Heart right ventricle (tissue), 16 donors: ENCODE results near the gene FBXO44. TPM values are rescaled to one million over a fixed set of nuclear protein-coding genes. Genes with fewer than 3 reads are reported as not detected.
A peak's percentile ranks its signal among the peaks of the same experiment; 100 is the strongest.

ENCODE experiments used
- ATAC-seq, 8 donors: fragments of 200-7000 bp; cut with Tn5 transposase; one replicate each; pipeline ENCODE4 v1.9.1; 2020; ENCODE audit warnings: mild to moderate bottlenecking in 8 of 8, moderate library complexity in 8 of 8, moderate number of reproducible peaks in 1 of 8
- DNase-seq, 2 donors: peaks; one replicate each; pipeline ENCODE4 v3.0.0-alpha.2; 2020
- H3K27ac ChIP-seq, 10 donors: fragments of 200-600 bp; sonication (generic) in 2 of 10; one replicate each; pipeline versions ENCODE4 v1.5.0 to v1.8.0; 2020 to 2022; ENCODE audit warnings: mild to moderate bottlenecking in 3 of 10
- H3K27me3 ChIP-seq, 7 donors: fragments of 200-600 bp; one replicate each; pipeline ENCODE4 v1.8.0; 2021 to 2022; ENCODE audit warnings: mild to moderate bottlenecking in 2 of 7
- H3K36me3 ChIP-seq, 9 donors: fragments of 200-600 bp; sonication (generic) in 1 of 9; one replicate each; pipeline versions ENCODE4 v1.5.0 to v1.8.0; 2020 to 2022; ENCODE audit warnings: mild to moderate bottlenecking in 2 of 9
- H3K4me1 ChIP-seq, 9 donors: fragments of 200-600 bp; sonication (generic) in 1 of 9; one replicate each; pipeline versions ENCODE4 v1.5.0 to v1.8.0; 2020 to 2022; ENCODE audit warnings: mild to moderate bottlenecking in 4 of 9
- H3K4me3 ChIP-seq, 10 donors: fragments of 200-600 bp; sonication (generic) in 2 of 10; one replicate each; pipeline versions ENCODE4 v1.5.0 to v1.8.0; 2020 to 2022; ENCODE audit warnings: mild to moderate bottlenecking in 7 of 10, moderate library complexity in 2 of 10
- H3K9me3 ChIP-seq, 11 donors: fragments of 200-600 bp in 10 of 11; sonication (generic) in 2 of 11; one replicate each; pipeline versions ENCODE4 v1.5.0 to v1.8.0; 2013 to 2022; ENCODE audit warnings: mild to moderate bottlenecking in 2 of 11, control low read depth in 1 of 11, moderate library complexity in 1 of 11
- WGBS, 2 donors: extraction: QIAGEN DNeasy Blood & Tissue Kit; methylation state at CpG; one replicate each; pipeline ENCODE4 v1.1.7; 2013; ENCODE audit warnings: inconsistent platforms in 1 of 2; 5-methylcytosine and 5-hydroxymethylcytosine counted together
- intact Hi-C, 10 donors: fragments of 100-400 bp; cut with DNase I; formaldehyde crosslinking; loops; one replicate each; pipeline versions ENCODE4 v1.11.1 to v1.14.2; 2022
- polyA plus RNA-seq, 2 donors: library from polyadenylated mRNA; stranded (reverse); fragments of 200-250 nt; gene quantifications; one replicate each; pipeline ENCODE4 v1.2.3, GENCODE V29; 2013
- total RNA-seq, 10 donors: library from RNA; stranded (reverse); fragmentation: NEBNext Ultra II Directional in 3 of 10; extraction: Animal tissue kit (Norgen Biotek cat#: 25700) in 3 of 10; gene quantifications; one replicate each; pipeline versions ENCODE4 v1.2.1 to v1.2.4, GENCODE V29; 2021 to 2023
- TF ChIP-seq, protein P1 (sequence below), 9 donors: fragments of 200-600 bp; sonication (generic) in 2 of 9; IDR thresholded peaks; one replicate each; pipeline versions ENCODE4 v1.5.0 to v1.8.0; 2021 to 2022; ENCODE audit warnings: antibody characterized with exemption in 9 of 9, mild to moderate bottlenecking in 5 of 9, moderate library complexity in 1 of 9
- donor health status: Arrhythmogenic right ventricular cardiomyopathy.
- donor health status: ischemic (EF 13 %, LVEDD 7.1; RV severe dilation, severe dysfunction).
- donor health status: healthy with polysubstance abuse.
- donor health status: DM: no; HTN: yes; CAD: no.
- donor health status: DM: no; HTN: no; CAD: no.
- donor health status: ischemic (EF 25% LVEDD 6.9; RV normal size, moderate dysfunction).
- donor health status: ischemic (EF 25% LVEDD 5.7; RV mildly dilated, moderate dysfunction).
- donor health status: healthy.
- donor health status: DM: yes; HTN: yes; CAD: no.
- donor health status: Ischemic cardiomyopathy.
- donor health status: ischemic (EF 35%, LVEDD 5.7; RV mildly dilated, moderate dysfunction).
- donor health status: nonischemic (EF 11% LVEDD 7.7; RV severe dilation, severe dysfunction).
- donor health status: DM: yes; HTN: yes; CAD: no.
- donor health status: PGD.
- donor health status: ischemic (EF 29% LVEDD 5.4; RV normal size, mild dysfunction).
- donor health status: nonischemic (EF 23%, LVEDD 6.1; RV moderate dilation, normal function).

Gene FBXO44
- total and polyA plus RNA-seq, 12 donors = 10.1 to 28.2 (median 15.8) TPM

DNA sequence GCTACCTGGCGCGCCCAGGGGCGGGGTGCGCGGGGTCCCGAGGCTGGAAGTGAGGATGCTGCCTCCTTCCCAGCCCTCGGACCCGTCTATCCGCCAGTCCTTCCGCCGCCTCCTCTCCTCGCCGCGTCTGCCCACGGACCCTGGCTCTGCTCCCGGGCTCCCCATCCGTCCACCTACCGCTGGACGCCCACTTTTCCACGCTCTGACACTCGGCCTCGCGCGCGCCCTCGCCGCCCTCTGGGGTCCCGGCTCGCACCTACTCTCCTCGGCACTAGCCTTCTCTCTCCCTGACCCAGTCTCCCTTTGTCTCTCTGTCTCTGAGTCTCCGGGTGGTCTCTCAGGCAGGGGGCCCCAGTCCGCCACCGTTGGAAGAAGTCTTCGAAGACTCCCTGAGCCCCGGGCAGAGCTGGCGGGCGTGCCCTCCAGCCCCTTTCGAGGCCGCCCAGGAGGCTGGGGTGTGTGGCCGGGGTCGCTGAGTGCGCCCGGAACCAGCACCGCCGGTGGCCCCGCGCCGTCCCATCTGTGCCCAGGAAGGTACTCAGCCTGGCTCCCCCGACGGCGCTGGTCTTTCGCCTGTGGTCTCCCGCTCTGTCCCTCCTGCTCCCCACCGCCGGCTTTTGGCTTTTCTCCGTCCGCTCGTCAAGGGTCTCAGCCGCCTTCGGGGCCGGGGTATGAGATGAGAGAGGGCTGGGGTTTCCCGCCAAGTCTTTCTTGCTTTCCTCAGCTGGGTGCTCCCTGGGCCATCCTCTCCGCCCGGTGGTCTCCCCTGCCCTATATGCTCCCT is 37.4 kb downstream of the FBXO44 start:
- DNase-seq (no peak), ATAC-seq (no peak)
- H3K27ac ChIP-seq = no peak overlapping the region
- H3K36me3 ChIP-seq = no peaks in the 10 kb centered on the region
- 4% methylated on average over 58 to 64 of the region's 64 CpGs for WGBS, 2 donors
- H3K4me3 ChIP-seq = peak overlapping the region in 2 of 10 donors; percentile 16 to 30
- intact Hi-C loops = no loop called here
- TF ChIP-seq, protein P1, sequence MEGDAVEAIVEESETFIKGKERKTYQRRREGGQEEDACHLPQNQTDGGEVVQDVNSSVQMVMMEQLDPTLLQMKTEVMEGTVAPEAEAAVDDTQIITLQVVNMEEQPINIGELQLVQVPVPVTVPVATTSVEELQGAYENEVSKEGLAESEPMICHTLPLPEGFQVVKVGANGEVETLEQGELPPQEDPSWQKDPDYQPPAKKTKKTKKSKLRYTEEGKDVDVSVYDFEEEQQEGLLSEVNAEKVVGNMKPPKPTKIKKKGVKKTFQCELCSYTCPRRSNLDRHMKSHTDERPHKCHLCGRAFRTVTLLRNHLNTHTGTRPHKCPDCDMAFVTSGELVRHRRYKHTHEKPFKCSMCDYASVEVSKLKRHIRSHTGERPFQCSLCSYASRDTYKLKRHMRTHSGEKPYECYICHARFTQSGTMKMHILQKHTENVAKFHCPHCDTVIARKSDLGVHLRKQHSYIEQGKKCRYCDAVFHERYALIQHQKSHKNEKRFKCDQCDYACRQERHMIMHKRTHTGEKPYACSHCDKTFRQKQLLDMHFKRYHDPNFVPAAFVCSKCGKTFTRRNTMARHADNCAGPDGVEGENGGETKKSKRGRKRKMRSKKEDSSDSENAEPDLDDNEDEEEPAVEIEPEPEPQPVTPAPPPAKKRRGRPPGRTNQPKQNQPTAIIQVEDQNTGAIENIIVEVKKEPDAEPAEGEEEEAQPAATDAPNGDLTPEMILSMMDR (IDR thresholded peaks at IDR 0.05) = no peak
- H3K4me1 ChIP-seq = peaks cover 0 to 29% (median 10%) of the 10 kb centered on the region in 9 donors
- H3K9me3 ChIP-seq = no peaks in the 10 kb centered on the region
- H3K27me3 ChIP-seq = peaks cover 23 to 91% (median 87%) of the 10 kb centered on the region in 7 donors

DNA sequence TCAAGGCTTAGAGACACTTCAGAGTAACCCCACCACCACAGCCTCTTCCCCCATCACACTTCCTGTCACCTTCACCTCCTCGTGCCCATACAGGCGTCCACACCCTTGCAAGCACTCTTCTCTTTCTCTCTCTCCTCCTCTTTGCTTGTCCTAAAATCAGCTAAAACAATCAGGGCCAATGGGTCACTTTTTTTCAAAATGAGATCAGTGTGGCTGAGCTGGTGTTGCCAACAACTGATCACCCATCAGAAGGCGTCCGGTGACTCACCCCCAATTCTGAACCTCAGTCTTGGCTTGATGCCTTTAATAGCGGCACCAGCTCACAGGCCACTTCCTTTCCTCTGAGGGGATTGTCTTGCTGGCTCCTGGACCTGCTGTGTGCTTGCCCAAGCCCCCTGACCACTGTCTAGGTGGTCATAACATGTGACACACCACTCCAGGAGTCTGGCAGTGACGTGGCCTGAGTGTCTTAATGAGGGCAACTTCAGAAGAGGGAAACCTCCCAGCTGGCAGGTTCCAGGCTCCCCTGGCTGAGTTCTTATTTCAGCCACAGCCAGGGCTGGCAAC is 38.4 kb downstream of the FBXO44 start:
- intact Hi-C loops = no loop called here
- no peak overlapping the region for H3K27ac ChIP-seq
- TF ChIP-seq, protein P1 (IDR thresholded peaks at IDR 0.05) = no peak
- H3K4me3 ChIP-seq = no peak overlapping the region
- 19 to 29% methylated on average over 6 of the region's 6 CpGs for WGBS, 2 donors
- H3K9me3 ChIP-seq = no peaks in the 10 kb centered on the region
- H3K27me3 ChIP-seq = peaks cover 23 to 97% (median 86%) of the 10 kb centered on the region in 7 donors
- H3K4me1 ChIP-seq = peaks cover 0 to 29% (median 10%) of the 10 kb centered on the region in 9 donors
- no peak for DNase-seq
- ATAC-seq = peak in 2 of 8 donors; percentile 28 to 43
- H3K36me3 ChIP-seq = no peaks in the 10 kb centered on the region

- H3K36me3 ChIP-seq = no peaks in the 10 kb centered on the region
- peaks cover 0 to 29% (median 10%) of the 10 kb centered on the region in 9 donors for H3K4me1 ChIP-seq
- DNase-seq (no peak), ATAC-seq (no peak)
- no peaks in the 10 kb centered on the region for H3K9me3 ChIP-seq
- H3K4me3 ChIP-seq = no peak overlapping the region
- 40 to 43% methylated on average over 5 of the region's 5 CpGs for WGBS, 2 donors
- peaks cover 23 to 97% (median 84%) of the 10 kb centered on the region in 7 donors for H3K27me3 ChIP-seq
- TF ChIP-seq, protein P1 (IDR thresholded peaks at IDR 0.05) = no peak
- intact Hi-C loops = no loop called here
- H3K27ac ChIP-seq = no peak overlapping the region
These were observed 39.2 kb downstream of the FBXO44 start for GRCh38 chr1:11693917-11694316.

DNA sequence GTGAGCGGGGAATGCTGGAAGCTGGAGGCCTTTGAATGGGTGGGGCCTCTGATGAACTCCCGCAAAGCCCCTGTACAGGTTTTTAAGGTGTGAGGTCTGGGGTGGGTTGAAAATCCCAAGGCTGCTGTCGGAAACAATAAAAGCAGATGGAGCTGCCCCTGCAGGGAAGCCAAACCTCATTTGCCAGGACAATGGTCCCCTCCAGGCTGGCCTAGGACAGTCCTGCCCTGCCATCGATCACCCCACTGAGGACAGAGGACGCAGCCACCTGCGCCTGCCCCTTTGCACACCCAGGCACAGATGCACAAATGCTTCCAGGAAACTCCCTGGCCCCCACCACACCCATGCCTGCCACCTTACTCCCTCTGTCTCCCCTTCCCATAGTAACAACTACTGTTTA is 41.2 kb downstream of the FBXO44 start:
- Histone ChIP-seq H3K9me3 (no peaks in the 10 kb centered on the region), H3K36me3 (no peaks in the 10 kb centered on the region), H3K4me1 (peaks cover 0 to 25% (median 10%) of the 10 kb centered on the region in 9 donors), H3K27me3 (peaks cover 16 to 97% (median 84%) of the 10 kb centered on the region in 7 donors), H3K27ac (no peak overlapping the region), H3K4me3 (no peak overlapping the region)
- ATAC-seq (no peak), DNase-seq (no peak)
- TF ChIP-seq, protein P1 (IDR thresholded peaks at IDR 0.05) = no peak
- 87 to 96% methylated on average over 6 of the region's 6 CpGs for WGBS, 2 donors
- intact Hi-C loops = no loop called here
